Measurements from ENCODE around the gene HHATL.

Gene HHATL

GRCh38 chr3:42688016-42688415 is 14.6 kb downstream of the HHATL start:
- no peaks in the 10 kb centered on the region for H3K27me3 ChIP-seq (ENCODE audit: control insufficient read depth, insufficient read depth, low read length)
- H3K36me3 ChIP-seq (ENCODE audit: control insufficient read depth, insufficient read depth, low read length), result no peaks in the 10 kb centered on the region

GRCh38 chr3:42686832-42687650 is 15.6 kb downstream of the HHATL start:
- Histone ChIP-seq H3K4me3 (ENCODE audit: low read depth, low read length) (no peak overlapping the region), H3K4me1 (ENCODE audit: control insufficient read depth, insufficient read depth, low read length) (no peaks in the 10 kb centered on the region), H3K27me3 (ENCODE audit: control insufficient read depth, insufficient read depth, low read length) (no peaks in the 10 kb centered on the region), H3K36me3 (ENCODE audit: control insufficient read depth, insufficient read depth, low read length) (no peaks in the 10 kb centered on the region), H3K27ac (ENCODE audit: low read depth, low read length) (no peak overlapping the region), H3K9ac (ENCODE audit: low read depth, low read length) (no peak overlapping the region), H3K9me3 (ENCODE audit: control insufficient read depth, insufficient read depth, low read length) (no peaks in the 10 kb centered on the region)

More at GRCh38 chr3:42688016-42688415, 14.6 kb downstream of the HHATL start:
- no peaks in the 10 kb centered on the region for H3K9me3 ChIP-seq (ENCODE audit: control insufficient read depth, insufficient read depth, low read length)
- no peak overlapping the region for H3K27ac ChIP-seq (ENCODE audit: low read depth, low read length)
- no peak overlapping the region for H3K4me3 ChIP-seq (ENCODE audit: low read depth, low read length)
- no peaks in the 10 kb centered on the region for H3K4me1 ChIP-seq (ENCODE audit: control insufficient read depth, insufficient read depth, low read length)
- no peak overlapping the region for H3K9ac ChIP-seq (ENCODE audit: low read depth, low read length)

GRCh38 chr3:42685891-42686820 is 16.4 kb downstream of the HHATL start:
- no peaks in the 10 kb centered on the region for H3K27me3 ChIP-seq (ENCODE audit: control insufficient read depth, insufficient read depth, low read length)
- no peaks in the 10 kb centered on the region for H3K9me3 ChIP-seq (ENCODE audit: control insufficient read depth, insufficient read depth, low read length)
- no peak overlapping the region for H3K9ac ChIP-seq (ENCODE audit: low read depth, low read length)
- no peaks in the 10 kb centered on the region for H3K36me3 ChIP-seq (ENCODE audit: control insufficient read depth, insufficient read depth, low read length)
- no peak overlapping the region for H3K27ac ChIP-seq (ENCODE audit: low read depth, low read length)
- H3K4me3 ChIP-seq (ENCODE audit: low read depth, low read length), result no peak overlapping the region
- no peaks in the 10 kb centered on the region for H3K4me1 ChIP-seq (ENCODE audit: control insufficient read depth, insufficient read depth, low read length)

- no peaks in the 10 kb centered on the region for H3K9me3 ChIP-seq (ENCODE audit: control insufficient read depth, insufficient read depth, low read length)
- H3K27me3 ChIP-seq (ENCODE audit: control insufficient read depth, insufficient read depth, low read length), result no peaks in the 10 kb centered on the region
- H3K4me3 ChIP-seq (ENCODE audit: low read depth, low read length), result no peak within 1 kb of the TSS
- no peak within 1 kb of the TSS for H3K27ac ChIP-seq (ENCODE audit: low read depth, low read length)
- H3K4me1 ChIP-seq (ENCODE audit: control insufficient read depth, insufficient read depth, low read length), result no peaks in the 10 kb centered on the region
- no peak within 1 kb of the TSS for H3K9ac ChIP-seq (ENCODE audit: low read depth, low read length)
- no peaks in the 10 kb centered on the region for H3K36me3 ChIP-seq (ENCODE audit: control insufficient read depth, insufficient read depth, low read length)
These were observed 17.2 kb downstream of the HHATL start, which contains the start of gene KLHL40 for GRCh38 chr3:42685363-42685881. Gene KLHL40, plus strand, starts transcription at chr3:42685537. Its CDS starts 82 bp downstream, at chr3:42685619.

GRCh38 chr3:42684632-42685362 is 17.8 kb downstream of the HHATL start:
- no peaks in the 10 kb centered on the region for H3K9me3 ChIP-seq (ENCODE audit: control insufficient read depth, insufficient read depth, low read length)
- H3K4me1 ChIP-seq (ENCODE audit: control insufficient read depth, insufficient read depth, low read length), result no peaks in the 10 kb centered on the region
- no peak overlapping the region for H3K4me3 ChIP-seq (ENCODE audit: low read depth, low read length)
- H3K27me3 ChIP-seq (ENCODE audit: control insufficient read depth, insufficient read depth, low read length), result no peaks in the 10 kb centered on the region
- no peak overlapping the region for H3K9ac ChIP-seq (ENCODE audit: low read depth, low read length)
- H3K36me3 ChIP-seq (ENCODE audit: control insufficient read depth, insufficient read depth, low read length), result no peaks in the 10 kb centered on the region
- no peak overlapping the region for H3K27ac ChIP-seq (ENCODE audit: low read depth, low read length)

- H3K4me1 ChIP-seq (ENCODE audit: control insufficient read depth, insufficient read depth, low read length), result no peaks in the 10 kb centered on the region
- no peak overlapping the region for H3K9ac ChIP-seq (ENCODE audit: low read depth, low read length)
- no peaks in the 10 kb centered on the region for H3K36me3 ChIP-seq (ENCODE audit: control insufficient read depth, insufficient read depth, low read length)
- no peak overlapping the region for H3K27ac ChIP-seq (ENCODE audit: low read depth, low read length)
- H3K4me3 ChIP-seq (ENCODE audit: low read depth, low read length), result no peak overlapping the region
- H3K9me3 ChIP-seq (ENCODE audit: control insufficient read depth, insufficient read depth, low read length), result no peaks in the 10 kb centered on the region
- no peaks in the 10 kb centered on the region for H3K27me3 ChIP-seq (ENCODE audit: control insufficient read depth, insufficient read depth, low read length)
These were observed 18.6 kb downstream of the HHATL start for GRCh38 chr3:42683875-42684598.

GRCh38 chr3:42682301-42683070 is 20.1 kb downstream of the HHATL start:
- H3K9me3 ChIP-seq (ENCODE audit: control insufficient read depth, insufficient read depth, low read length), result no peaks in the 10 kb centered on the region
- no peak overlapping the region for H3K27ac ChIP-seq (ENCODE audit: low read depth, low read length)
- no peak overlapping the region for H3K9ac ChIP-seq (ENCODE audit: low read depth, low read length)
- no peaks in the 10 kb centered on the region for H3K4me1 ChIP-seq (ENCODE audit: control insufficient read depth, insufficient read depth, low read length)
- H3K4me3 ChIP-seq (ENCODE audit: low read depth, low read length), result no peak overlapping the region
- H3K36me3 ChIP-seq (ENCODE audit: control insufficient read depth, insufficient read depth, low read length), result no peaks in the 10 kb centered on the region
- H3K27me3 ChIP-seq (ENCODE audit: control insufficient read depth, insufficient read depth, low read length), result no peaks in the 10 kb centered on the region

- Histone ChIP-seq H3K4me3 (ENCODE audit: low read depth, low read length) (no peak overlapping the region), H3K4me1 (ENCODE audit: control insufficient read depth, insufficient read depth, low read length) (no peaks in the 10 kb centered on the region), H3K27ac (ENCODE audit: low read depth, low read length) (no peak overlapping the region), H3K9me3 (ENCODE audit: control insufficient read depth, insufficient read depth, low read length) (no peaks in the 10 kb centered on the region), H3K36me3 (ENCODE audit: control insufficient read depth, insufficient read depth, low read length) (no peaks in the 10 kb centered on the region), H3K27me3 (ENCODE audit: control insufficient read depth, insufficient read depth, low read length) (no peaks in the 10 kb centered on the region), H3K9ac (ENCODE audit: low read depth, low read length) (no peak overlapping the region)
These were observed 21.1 kb downstream of the HHATL start for GRCh38 chr3:42681361-42682038.

GRCh38 chr3:42680806-42681205 is 21.8 kb downstream of the HHATL start:
- Histone ChIP-seq H3K9ac (ENCODE audit: low read depth, low read length) (no peak overlapping the region), H3K27me3 (ENCODE audit: control insufficient read depth, insufficient read depth, low read length) (no peaks in the 10 kb centered on the region), H3K9me3 (ENCODE audit: control insufficient read depth, insufficient read depth, low read length) (no peaks in the 10 kb centered on the region), H3K4me1 (ENCODE audit: control insufficient read depth, insufficient read depth, low read length) (no peaks in the 10 kb centered on the region), H3K36me3 (ENCODE audit: control insufficient read depth, insufficient read depth, low read length) (no peaks in the 10 kb centered on the region), H3K27ac (ENCODE audit: low read depth, low read length) (no peak overlapping the region), H3K4me3 (ENCODE audit: low read depth, low read length) (no peak overlapping the region)
